HepG2 (cell line): ENCODE data around the gene AHSG. TPM values are rescaled to one million over a fixed set of nuclear protein-coding genes. Genes with fewer than 3 reads are reported as not detected.

Source experiments
- GATAD2A ChIP-seq: IDR thresholded peaks from 2 replicates; pipeline ENCODE4 v1.6.1; 2016
- HOXA7 ChIP-seq: sonication (generic); formaldehyde crosslinking; IDR thresholded peaks from 2 replicates; pipeline ENCODE4 v1.8.1; 2022; ENCODE audit warnings: mild to moderate bottlenecking, missing genetic modification reagents, moderate library complexity
- RARG ChIP-seq: sonication (generic); formaldehyde crosslinking; IDR thresholded peaks from 2 replicates; pipeline ENCODE4 v1.4.0; 2020; ENCODE audit warnings: low read depth, mild to moderate bottlenecking, missing genetic modification reagents
- RFXAP ChIP-seq: sonication (generic); formaldehyde crosslinking; IDR thresholded peaks from 2 replicates; pipeline ENCODE4 v1.4.0; 2020; ENCODE audit warnings: missing genetic modification reagents, borderline replicate concordance
- RXRB ChIP-seq: IDR thresholded peaks from 2 replicates; pipeline ENCODE4 v1.6.1; 2016; ENCODE audit warnings: borderline replicate concordance, missing genetic modification reagents, missing compliant biosample characterization
- SALL1 ChIP-seq: sonication (generic); formaldehyde crosslinking; IDR thresholded peaks from 2 replicates; pipeline ENCODE4 v1.8.0; 2022; ENCODE audit warnings: mild to moderate bottlenecking, missing genetic modification reagents
- ZBTB21 ChIP-seq: sonication (generic); formaldehyde crosslinking; IDR thresholded peaks from 2 replicates; pipeline ENCODE4 v1.4.0; 2020; ENCODE audit warnings: missing genetic modification reagents
- ZC3H13 ChIP-seq: sonication (generic); formaldehyde crosslinking; IDR thresholded peaks from 2 replicates; pipeline ENCODE4 v1.8.1; 2023; ENCODE audit warnings: mild to moderate bottlenecking, missing genetic modification reagents, moderate library complexity
- ZNF232 ChIP-seq: sonication (generic); formaldehyde crosslinking; IDR thresholded peaks from 2 replicates; pipeline ENCODE4 v1.4.0; 2020; ENCODE audit warnings: missing genetic modification reagents, borderline replicate concordance
- ZNF317 ChIP-seq: sonication (generic); formaldehyde crosslinking; IDR thresholded peaks from 2 replicates; pipeline ENCODE4 v1.5.0; 2020; ENCODE audit warnings: mild to moderate bottlenecking, missing genetic modification reagents
- ZNF44 ChIP-seq: sonication (generic); formaldehyde crosslinking; IDR thresholded peaks from 2 replicates; pipeline ENCODE4 v1.5.1; 2020; ENCODE audit warnings: mild to moderate bottlenecking, missing genetic modification reagents
- ZNF616 ChIP-seq: sonication (generic); formaldehyde crosslinking; IDR thresholded peaks from 2 replicates; pipeline ENCODE4 v1.5.0; 2020; ENCODE audit warnings: low read depth, mild to moderate bottlenecking, missing genetic modification reagents
- polyA plus RNA-seq, 8 experiments: library from polyadenylated mRNA; depleted of rRNA in 3 of 8; stranded (reverse) in 7 of 8; unstranded in 1 of 8; fragments of >200 nt; fragmentation: Illumina TruSeq in 4 of 8; extraction: Trizol in 4 of 8; gene quantifications; 2 replicates each; pipeline versions ENCODE4 v1.2.1 to v1.2.3, GENCODE V29; 2011 to 2016; ENCODE audit warnings: low read depth in 4 of 8, missing spikeins in 1 of 8, mixed read lengths in 1 of 8; ENCODE audit not compliant: insufficient read depth in 1 of 8
- total RNA-seq, 5 experiments: library from RNA; depleted of rRNA; stranded (reverse); fragments of >200 nt; fragmentation: Illumina TruSeq; extraction: Trizol; gene quantifications; 2 replicates each; pipeline ENCODE4 v1.2.3, GENCODE V29; 2016; ENCODE audit warnings: low read depth in 1 of 5
- TF ChIP-seq, protein P1 (sequence below): sonication (generic); formaldehyde crosslinking; IDR thresholded peaks from 2 replicates; pipeline ENCODE4 v1.8.0; 2022; ENCODE audit warnings: missing genetic modification reagents, mild to moderate bottlenecking, moderate library complexity, borderline replicate concordance
- TF ChIP-seq, protein P2 (sequence below): sonication (generic); formaldehyde crosslinking; IDR thresholded peaks from 2 replicates; pipeline ENCODE4 v1.8.1; 2022; ENCODE audit warnings: mild to moderate bottlenecking, missing genetic modification reagents
- TF ChIP-seq, protein P3 (sequence below): sonication (generic); formaldehyde crosslinking; IDR thresholded peaks from 2 replicates; pipeline ENCODE4 v1.4.0; 2020; ENCODE audit warnings: missing genetic modification reagents
- TF ChIP-seq, protein P4 (sequence below): sonication (generic); formaldehyde crosslinking; IDR thresholded peaks from 2 replicates; pipeline ENCODE4 v1.4.0; 2020; ENCODE audit warnings: missing genetic modification reagents, borderline replicate concordance

The AHSG gene
- total and polyA plus RNA-seq, 2 of the 13 experiments (the other 11 are each of a cell fraction or from before 2014, with no cell fraction given), result 2,043 to 19,152 TPM

DNA sequence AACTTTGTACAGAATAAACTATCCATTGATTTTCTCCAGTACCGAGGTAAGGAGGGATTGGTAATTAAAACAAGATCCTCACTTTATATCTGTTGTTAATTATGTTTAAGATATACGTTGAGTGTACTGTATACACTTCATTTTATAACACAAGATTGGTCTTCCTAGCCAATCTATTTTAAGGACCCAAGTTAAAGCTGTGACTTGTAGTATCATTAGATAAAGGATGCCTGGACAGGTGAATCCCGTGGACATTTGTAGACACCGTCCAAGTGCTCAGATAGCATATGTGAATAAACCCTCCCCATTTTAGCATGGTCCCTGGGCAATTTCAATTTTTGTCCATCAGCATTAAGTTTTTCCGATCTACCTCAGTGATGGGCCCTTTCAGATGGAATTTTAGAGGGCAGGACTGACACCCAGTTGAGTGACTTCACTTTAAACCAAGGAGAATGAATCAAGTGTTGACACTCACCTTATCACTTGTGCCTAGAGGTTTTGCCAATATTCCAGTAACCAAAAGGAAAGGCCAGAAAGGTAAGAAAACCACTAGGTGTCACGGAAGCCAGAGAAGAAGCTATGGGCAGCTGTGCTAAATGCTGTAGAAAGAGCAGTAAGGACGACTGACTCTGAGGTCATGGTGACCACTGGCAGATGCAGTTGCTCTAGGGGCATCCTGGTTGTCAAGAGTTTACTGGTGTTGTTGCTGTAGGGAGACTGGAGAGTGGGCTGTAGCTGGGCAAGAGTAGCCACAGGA is 9.2 kb downstream of the AHSG start (continued):
- TF ChIP-seq RFXAP (CRISPR knock-in tag) (0 out of 2 replicates have a peak, but pooled peaks have one; percentile 48), ZNF616 (CRISPR knock-in tag) (0 out of 2 replicates have a peak, but pooled peaks have one; percentile 42), RXRB (CRISPR knock-in tag) (peak; percentile 6; the same call in 1 of the 2 replicates), HOXA7 (0 out of 2 replicates have a peak, but pooled peaks have one; percentile 54), ZNF317 (CRISPR knock-in tag) (peak; percentile 66; the same call in 1 of the 2 replicates), ZNF232 (CRISPR knock-in tag) (peak; percentile 33; the same call in 1 of the 2 replicates), RARG (peak; percentile 87; the same call in 1 of the 2 replicates), ZC3H13 (peak; percentile 82; the same call in 1 of the 2 replicates), SALL1 (peak; percentile 61), ZNF44 (0 out of 2 replicates have a peak, but pooled peaks have one; percentile 83), ZBTB21 (CRISPR knock-in tag) (no peak), GATAD2A (CRISPR knock-in tag) (0 out of 2 replicates have a peak, but pooled peaks have one; percentile 6)
- TF ChIP-seq, protein P1, sequence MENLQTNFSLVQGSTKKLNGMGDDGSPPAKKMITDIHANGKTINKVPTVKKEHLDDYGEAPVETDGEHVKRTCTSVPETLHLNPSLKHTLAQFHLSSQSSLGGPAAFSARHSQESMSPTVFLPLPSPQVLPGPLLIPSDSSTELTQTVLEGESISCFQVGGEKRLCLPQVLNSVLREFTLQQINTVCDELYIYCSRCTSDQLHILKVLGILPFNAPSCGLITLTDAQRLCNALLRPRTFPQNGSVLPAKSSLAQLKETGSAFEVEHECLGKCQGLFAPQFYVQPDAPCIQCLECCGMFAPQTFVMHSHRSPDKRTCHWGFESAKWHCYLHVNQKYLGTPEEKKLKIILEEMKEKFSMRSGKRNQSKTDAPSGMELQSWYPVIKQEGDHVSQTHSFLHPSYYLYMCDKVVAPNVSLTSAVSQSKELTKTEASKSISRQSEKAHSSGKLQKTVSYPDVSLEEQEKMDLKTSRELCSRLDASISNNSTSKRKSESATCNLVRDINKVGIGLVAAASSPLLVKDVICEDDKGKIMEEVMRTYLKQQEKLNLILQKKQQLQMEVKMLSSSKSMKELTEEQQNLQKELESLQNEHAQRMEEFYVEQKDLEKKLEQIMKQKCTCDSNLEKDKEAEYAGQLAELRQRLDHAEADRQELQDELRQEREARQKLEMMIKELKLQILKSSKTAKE, result peak; percentile 55; the same call in 1 of the 2 replicates
- TF ChIP-seq, protein P2, sequence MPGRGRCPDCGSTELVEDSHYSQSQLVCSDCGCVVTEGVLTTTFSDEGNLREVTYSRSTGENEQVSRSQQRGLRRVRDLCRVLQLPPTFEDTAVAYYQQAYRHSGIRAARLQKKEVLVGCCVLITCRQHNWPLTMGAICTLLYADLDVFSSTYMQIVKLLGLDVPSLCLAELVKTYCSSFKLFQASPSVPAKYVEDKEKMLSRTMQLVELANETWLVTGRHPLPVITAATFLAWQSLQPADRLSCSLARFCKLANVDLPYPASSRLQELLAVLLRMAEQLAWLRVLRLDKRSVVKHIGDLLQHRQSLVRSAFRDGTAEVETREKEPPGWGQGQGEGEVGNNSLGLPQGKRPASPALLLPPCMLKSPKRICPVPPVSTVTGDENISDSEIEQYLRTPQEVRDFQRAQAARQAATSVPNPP (CRISPR knock-in tag), result 0 out of 2 replicates have a peak, but pooled peaks have one; percentile 8
- TF ChIP-seq, protein P3, sequence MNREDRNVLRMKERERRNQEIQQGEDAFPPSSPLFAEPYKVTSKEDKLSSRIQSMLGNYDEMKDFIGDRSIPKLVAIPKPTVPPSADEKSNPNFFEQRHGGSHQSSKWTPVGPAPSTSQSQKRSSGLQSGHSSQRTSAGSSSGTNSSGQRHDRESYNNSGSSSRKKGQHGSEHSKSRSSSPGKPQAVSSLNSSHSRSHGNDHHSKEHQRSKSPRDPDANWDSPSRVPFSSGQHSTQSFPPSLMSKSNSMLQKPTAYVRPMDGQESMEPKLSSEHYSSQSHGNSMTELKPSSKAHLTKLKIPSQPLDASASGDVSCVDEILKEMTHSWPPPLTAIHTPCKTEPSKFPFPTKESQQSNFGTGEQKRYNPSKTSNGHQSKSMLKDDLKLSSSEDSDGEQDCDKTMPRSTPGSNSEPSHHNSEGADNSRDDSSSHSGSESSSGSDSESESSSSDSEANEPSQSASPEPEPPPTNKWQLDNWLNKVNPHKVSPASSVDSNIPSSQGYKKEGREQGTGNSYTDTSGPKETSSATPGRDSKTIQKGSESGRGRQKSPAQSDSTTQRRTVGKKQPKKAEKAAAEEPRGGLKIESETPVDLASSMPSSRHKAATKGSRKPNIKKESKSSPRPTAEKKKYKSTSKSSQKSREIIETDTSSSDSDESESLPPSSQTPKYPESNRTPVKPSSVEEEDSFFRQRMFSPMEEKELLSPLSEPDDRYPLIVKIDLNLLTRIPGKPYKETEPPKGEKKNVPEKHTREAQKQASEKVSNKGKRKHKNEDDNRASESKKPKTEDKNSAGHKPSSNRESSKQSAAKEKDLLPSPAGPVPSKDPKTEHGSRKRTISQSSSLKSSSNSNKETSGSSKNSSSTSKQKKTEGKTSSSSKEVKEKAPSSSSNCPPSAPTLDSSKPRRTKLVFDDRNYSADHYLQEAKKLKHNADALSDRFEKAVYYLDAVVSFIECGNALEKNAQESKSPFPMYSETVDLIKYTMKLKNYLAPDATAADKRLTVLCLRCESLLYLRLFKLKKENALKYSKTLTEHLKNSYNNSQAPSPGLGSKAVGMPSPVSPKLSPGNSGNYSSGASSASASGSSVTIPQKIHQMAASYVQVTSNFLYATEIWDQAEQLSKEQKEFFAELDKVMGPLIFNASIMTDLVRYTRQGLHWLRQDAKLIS (CRISPR knock-in tag), result peak; percentile 96
- TF ChIP-seq, protein P4, sequence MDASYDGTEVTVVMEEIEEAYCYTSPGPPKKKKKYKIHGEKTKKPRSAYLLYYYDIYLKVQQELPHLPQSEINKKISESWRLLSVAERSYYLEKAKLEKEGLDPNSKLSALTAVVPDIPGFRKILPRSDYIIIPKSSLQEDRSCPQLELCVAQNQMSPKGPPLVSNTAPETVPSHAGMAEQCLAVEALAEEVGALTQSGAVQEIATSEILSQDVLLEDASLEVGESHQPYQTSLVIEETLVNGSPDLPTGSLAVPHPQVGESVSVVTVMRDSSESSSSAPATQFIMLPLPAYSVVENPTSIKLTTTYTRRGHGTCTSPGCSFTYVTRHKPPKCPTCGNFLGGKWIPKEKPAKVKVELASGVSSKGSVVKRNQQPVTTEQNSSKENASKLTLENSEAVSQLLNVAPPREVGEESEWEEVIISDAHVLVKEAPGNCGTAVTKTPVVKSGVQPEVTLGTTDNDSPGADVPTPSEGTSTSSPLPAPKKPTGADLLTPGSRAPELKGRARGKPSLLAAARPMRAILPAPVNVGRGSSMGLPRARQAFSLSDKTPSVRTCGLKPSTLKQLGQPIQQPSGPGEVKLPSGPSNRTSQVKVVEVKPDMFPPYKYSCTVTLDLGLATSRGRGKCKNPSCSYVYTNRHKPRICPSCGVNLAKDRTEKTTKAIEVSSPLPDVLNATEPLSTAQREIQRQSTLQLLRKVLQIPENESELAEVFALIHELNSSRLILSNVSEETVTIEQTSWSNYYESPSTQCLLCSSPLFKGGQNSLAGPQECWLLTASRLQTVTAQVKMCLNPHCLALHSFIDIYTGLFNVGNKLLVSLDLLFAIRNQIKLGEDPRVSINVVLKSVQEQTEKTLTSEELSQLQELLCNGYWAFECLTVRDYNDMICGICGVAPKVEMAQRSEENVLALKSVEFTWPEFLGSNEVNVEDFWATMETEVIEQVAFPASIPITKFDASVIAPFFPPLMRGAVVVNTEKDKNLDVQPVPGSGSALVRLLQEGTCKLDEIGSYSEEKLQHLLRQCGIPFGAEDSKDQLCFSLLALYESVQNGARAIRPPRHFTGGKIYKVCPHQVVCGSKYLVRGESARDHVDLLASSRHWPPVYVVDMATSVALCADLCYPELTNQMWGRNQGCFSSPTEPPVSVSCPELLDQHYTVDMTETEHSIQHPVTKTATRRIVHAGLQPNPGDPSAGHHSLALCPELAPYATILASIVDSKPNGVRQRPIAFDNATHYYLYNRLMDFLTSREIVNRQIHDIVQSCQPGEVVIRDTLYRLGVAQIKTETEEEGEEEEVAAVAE (CRISPR knock-in tag), result peak; percentile 61; the same call in 1 of the 2 replicates
